GM12864 (cell line): ENCODE measurements around the gene TCTA.

Source experiments
- DNase-seq: peaks from one replicate; pipeline ENCODE4 v3.0.0-alpha.2; 2011; ENCODE audit warnings: low read depth
- H3K4me3 ChIP-seq: 2 replicates; pipeline ENCODE4 v1.5.1; 2011; ENCODE audit warnings: mild to moderate bottlenecking, low read depth, low read length, control low read depth
- CTCF ChIP-seq: IDR thresholded peaks from 2 replicates; pipeline ENCODE4 v1.5.1; 2011; ENCODE audit warnings: low read depth, mild to moderate bottlenecking, moderate library complexity, low read length, control low read depth, inconsistent platforms; ENCODE audit errors: missing control alignments

TCTA gene

GRCh38 chr3:49415931-49416601 lies 3.8 kb downstream of the TCTA start:
- no peak for DNase-seq

DNA sequence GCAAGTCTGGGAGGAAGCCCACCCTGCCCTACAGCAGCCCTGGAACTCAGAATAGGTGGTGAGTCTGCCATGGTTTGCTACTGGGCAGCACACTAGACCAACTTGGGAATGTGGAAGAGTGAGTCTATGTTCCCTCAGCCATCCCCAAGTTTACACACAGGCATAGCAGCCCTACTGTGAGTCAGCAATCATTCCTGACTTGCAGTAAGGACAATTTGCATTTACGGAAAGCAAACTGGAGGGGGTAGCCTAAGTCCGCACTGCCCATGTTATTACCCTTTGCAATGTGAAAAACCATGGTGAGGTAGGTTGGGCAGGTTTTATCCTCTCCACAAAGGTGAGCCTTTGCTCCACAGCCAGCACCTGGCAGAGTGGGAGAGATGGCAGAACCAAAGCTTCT lies 4.6 kb downstream of the TCTA start:
- no peak overlapping the region for H3K4me3 ChIP-seq
- TF ChIP-seq CTCF, result no peak
- DNase-seq, result no peak

More at GRCh38 chr3:49415931-49416601, 3.8 kb downstream of the TCTA start:
- TF ChIP-seq CTCF, result no peak
- H3K4me3 ChIP-seq, result no peak overlapping the region

- no peak for DNase-seq
- no peak overlapping the region for H3K4me3 ChIP-seq
- TF ChIP-seq CTCF, result no peak
Observed at GRCh38 chr3:49417516-49418120, 5.4 kb downstream of the TCTA start.

- no peak for DNase-seq
- no peak for TF ChIP-seq CTCF
- H3K4me3 ChIP-seq, result no peak overlapping the region
Observed at GRCh38 chr3:49421890-49422378, 9.7 kb downstream of the TCTA start.

DNA sequence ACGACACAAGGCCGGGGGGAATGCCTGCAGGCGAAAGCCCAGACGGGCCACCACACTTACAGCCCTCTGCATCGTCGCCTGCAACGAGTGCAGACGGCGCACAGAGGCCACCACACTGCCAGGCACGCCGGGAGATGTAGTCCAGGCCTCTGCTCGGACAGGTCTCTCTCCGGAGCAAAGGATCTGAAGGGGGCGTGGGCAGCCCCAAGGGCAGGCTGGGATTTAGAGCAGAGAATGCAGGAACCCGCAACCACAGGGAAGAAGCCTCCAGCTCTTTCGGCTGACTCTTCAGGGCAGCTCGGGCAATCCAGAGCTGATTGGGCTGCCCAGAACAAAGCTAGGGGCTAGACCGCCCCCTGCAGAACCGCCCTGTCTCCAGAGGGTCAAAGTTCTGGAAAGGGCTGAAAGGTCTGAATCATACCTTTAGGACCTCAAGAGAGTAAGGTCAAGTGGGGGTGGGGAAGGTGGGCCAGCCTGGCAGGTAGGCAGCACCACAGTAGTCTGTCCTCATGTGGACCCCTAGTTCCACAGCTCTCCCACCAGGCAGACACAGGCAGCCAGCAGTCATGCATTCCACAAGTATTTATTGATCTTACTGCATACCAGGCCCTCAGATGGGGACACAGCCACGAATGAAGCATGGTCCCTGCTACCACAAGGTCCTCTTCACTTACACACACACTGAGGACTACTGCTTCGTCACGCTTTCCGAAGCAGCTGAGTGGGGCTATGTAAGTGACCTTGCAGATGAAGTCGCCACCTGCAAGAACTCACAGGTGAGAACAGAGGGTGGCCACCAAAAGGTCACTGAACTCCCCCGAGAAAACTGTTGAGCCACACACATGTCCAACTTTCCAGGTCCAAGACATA lies 10.4 kb downstream of the TCTA start, which contains the start of gene AMT:
Gene AMT (minus strand): TSS at position 95 of the 870 bp plus-strand sequence. CDS start 23 bp downstream, at position 72.
- TF ChIP-seq CTCF, result no peak
- H3K4me3 ChIP-seq, result no peak within 1 kb of the TSS
- DNase-seq, result no peak

- DNase-seq, result no peak
- no peak for TF ChIP-seq CTCF
- H3K4me3 ChIP-seq, result no peak overlapping the region
Observed at GRCh38 chr3:49424816-49425215, 12.6 kb downstream of the TCTA start.
